Left ventricle myocardium superior (tissue), 1 donor: ENCODE measurements around the gene CACNA2D2. TPM values are rescaled to one million over a fixed set of nuclear protein-coding genes. Genes with fewer than 3 reads are reported as not detected.

ENCODE experiments used
- ATAC-seq: fragments of 200-7000 bp; cut with Tn5 transposase; one replicate; pipeline ENCODE4 v1.9.1; 2020; ENCODE audit warnings: mild to moderate bottlenecking, moderate library complexity
- DNase-seq: peaks from one replicate; pipeline ENCODE4 v3.0.0-alpha.2; 2020
- intact Hi-C: fragments of 100-400 bp; cut with micrococcal nuclease; formaldehyde crosslinking; loops from one replicate; pipeline ENCODE4 v1.11.0; 2022
- total RNA-seq: library from RNA; stranded (reverse); fragmentation: NEBNext Ultra II Directional; extraction: Animal tissue kit (Norgen Biotek cat#: 25700); gene quantifications from one replicate; pipeline ENCODE4 v1.2.1, GENCODE V29; 2021
- donor health status: DM: no; HTN: yes; CAD: no; lungs with severe emphysema.

CACNA2D2 gene
- total RNA-seq, 1 donor from 2014 or later, result 2.8 TPM

GRCh38 chr3:50504681-50505080, 1.2 kb upstream of the CACNA2D2 start:
- ATAC-seq (no peak), DNase-seq (no peak)
- intact Hi-C loops, result no loop called here

GRCh38 chr3:50502584-50503423, 630 bp downstream of the CACNA2D2 start:
- ATAC-seq (no peak), DNase-seq (no peak)
- intact Hi-C loops, result no loop called here

GRCh38 chr3:50502225-50502583, 1.2 kb downstream of the CACNA2D2 start:
- DNase-seq (no peak), ATAC-seq (no peak)
- intact Hi-C loops, result no loop called here

- ATAC-seq (no peak), DNase-seq (no peak)
- intact Hi-C loops, result no loop called here
Measured at GRCh38 chr3:50495609-50496423, 7.6 kb downstream of the CACNA2D2 start.

GRCh38 chr3:50494126-50494525, 9.3 kb downstream of the CACNA2D2 start:
- intact Hi-C loops, result no loop called here
- no peak for ATAC-seq

GRCh38 chr3:50493623-50494022, 9.8 kb downstream of the CACNA2D2 start:
- no peak for DNase-seq
- intact Hi-C loops, result no loop called here
- no peak for ATAC-seq

More at GRCh38 chr3:50494126-50494525, 9.3 kb downstream of the CACNA2D2 start:
- no peak for DNase-seq

GRCh38 chr3:50493086-50493485, 10.3 kb downstream of the CACNA2D2 start:
- DNase-seq (no peak), ATAC-seq (no peak)
- intact Hi-C loops, result no loop called here

- intact Hi-C loops, result no loop called here
- no peak for ATAC-seq
- DNase-seq, result no peak
Measured at GRCh38 chr3:50491023-50491422, 12.4 kb downstream of the CACNA2D2 start.

- intact Hi-C loops, result no loop called here
- ATAC-seq, result peak; percentile 63
Measured at GRCh38 chr3:50490424-50490823, 13.0 kb downstream of the CACNA2D2 start.

GRCh38 chr3:50487181-50487580, 16.3 kb downstream of the CACNA2D2 start:
- DNase-seq (no peak), ATAC-seq (no peak)
- intact Hi-C loops, result no loop called here

More at GRCh38 chr3:50490424-50490823, 13.0 kb downstream of the CACNA2D2 start:
- no peak for DNase-seq

GRCh38 chr3:50486219-50486888, 17.1 kb downstream of the CACNA2D2 start:
- DNase-seq (no peak), ATAC-seq (no peak)
- intact Hi-C loops, result no loop called here

- no peak for ATAC-seq
- DNase-seq, result no peak
- intact Hi-C loops, result no loop called here
Measured at GRCh38 chr3:50484722-50485121, 18.7 kb downstream of the CACNA2D2 start.

- intact Hi-C loops, result no loop called here
- no peak for ATAC-seq
- no peak for DNase-seq
Measured at GRCh38 chr3:50483374-50483773, 20.1 kb downstream of the CACNA2D2 start.

- no peak for ATAC-seq
- intact Hi-C loops, result no loop called here
- no peak for DNase-seq
Measured at GRCh38 chr3:50481992-50482391, 21.4 kb downstream of the CACNA2D2 start.

GRCh38 chr3:50480471-50480870, 23.0 kb downstream of the CACNA2D2 start:
- intact Hi-C loops, result no loop called here
- ATAC-seq, result no peak

GRCh38 chr3:50479523-50479922, 23.9 kb downstream of the CACNA2D2 start:
- ATAC-seq (no peak), DNase-seq (no peak)
- intact Hi-C loops, result no loop called here

More at GRCh38 chr3:50480471-50480870, 23.0 kb downstream of the CACNA2D2 start:
- no peak for DNase-seq

GRCh38 chr3:50478671-50479260, 24.7 kb downstream of the CACNA2D2 start:
- intact Hi-C loops, result no loop called here
- no peak for ATAC-seq
- no peak for DNase-seq

GRCh38 chr3:50478051-50478450, 25.4 kb downstream of the CACNA2D2 start:
- intact Hi-C loops, result no loop called here
- no peak for ATAC-seq

GRCh38 chr3:50475348-50475747, 28.1 kb downstream of the CACNA2D2 start:
- DNase-seq, result no peak
- intact Hi-C loops, result no loop called here
- ATAC-seq, result no peak

More at GRCh38 chr3:50478051-50478450, 25.4 kb downstream of the CACNA2D2 start:
- no peak for DNase-seq
